Activated naive CD8-positive, alpha-beta T cell treated with anti-CD3 and anti-CD28 coated beads, Interleukin-2, amount 50 U/mL, for 16 hours (primary cell): ENCODE results near the gene OLFM2.

ENCODE experiments used
- DNase-seq: peaks from one replicate; pipeline ENCODE4 v3.0.0-alpha.2; 2020; ENCODE audit warnings: low read depth, low spot score

The OLFM2 gene

GRCh38 chr19:9910625-9911024 lies 25.7 kb downstream of the OLFM2 start:
- DNase-seq = no peak

DNA sequence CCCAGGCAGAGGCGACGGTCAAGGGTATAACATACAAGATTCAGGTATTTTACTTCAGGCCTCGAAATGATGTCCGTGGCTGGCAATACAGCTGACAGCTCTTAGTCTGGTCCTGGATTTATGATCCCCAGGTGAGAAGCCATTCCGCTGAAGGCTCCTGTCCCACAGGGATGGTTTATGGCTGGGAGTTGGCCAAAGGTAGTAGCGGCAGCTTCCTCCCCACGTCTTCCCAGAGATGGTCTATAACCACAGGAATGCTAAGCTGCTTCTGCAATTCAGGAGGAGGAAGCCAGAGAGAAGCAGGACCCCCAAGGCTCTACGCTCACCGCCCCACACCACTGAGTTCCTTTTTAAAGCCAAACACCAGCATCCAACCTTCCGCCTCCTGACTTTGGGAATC lies 27.1 kb downstream of the OLFM2 start:
- no peak for DNase-seq

GRCh38 chr19:9906475-9907087 lies 29.7 kb downstream of the OLFM2 start:
- no peak for DNase-seq

DNA sequence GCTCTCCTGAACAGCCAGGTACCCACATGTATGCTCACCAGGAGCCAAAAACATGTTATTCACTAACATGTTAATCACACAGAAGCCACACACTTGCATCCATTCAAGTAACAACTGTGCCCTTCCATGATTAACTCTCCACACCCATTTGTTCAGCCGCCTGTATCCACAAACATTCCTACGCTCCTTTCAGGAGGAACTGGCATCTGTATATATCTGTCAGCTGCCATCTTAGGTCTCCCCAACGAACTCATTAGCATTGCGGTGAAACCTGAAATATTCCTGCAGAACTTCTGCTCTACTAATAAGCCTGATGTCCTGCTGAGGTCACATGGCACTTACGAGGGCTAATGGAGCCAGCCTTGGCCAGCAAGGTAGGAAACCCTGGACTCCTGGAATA lies 33.0 kb downstream of the OLFM2 start:
- DNase-seq = no peak

DNA sequence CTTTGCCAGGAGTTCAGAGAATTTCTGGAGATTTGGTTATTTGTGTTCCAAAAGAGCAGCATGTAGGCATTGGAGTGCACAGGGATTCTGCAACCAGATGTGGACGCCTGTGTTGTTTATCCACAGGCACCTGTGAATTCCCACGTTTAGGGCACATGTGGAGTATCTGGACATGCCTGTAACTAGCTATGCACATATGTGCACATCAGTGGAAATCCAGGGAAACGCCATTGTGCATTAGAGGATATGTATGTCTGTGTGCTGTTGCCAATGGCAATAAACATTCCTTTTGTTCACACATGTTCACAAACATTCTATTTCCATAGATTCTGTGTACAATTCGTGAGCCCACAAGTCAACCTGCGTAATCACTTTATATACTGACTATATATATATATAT lies 34.7 kb downstream of the OLFM2 start:
- DNase-seq = no peak

GRCh38 chr19:9901020-9901419 lies 35.3 kb downstream of the OLFM2 start:
- DNase-seq = no peak

DNA sequence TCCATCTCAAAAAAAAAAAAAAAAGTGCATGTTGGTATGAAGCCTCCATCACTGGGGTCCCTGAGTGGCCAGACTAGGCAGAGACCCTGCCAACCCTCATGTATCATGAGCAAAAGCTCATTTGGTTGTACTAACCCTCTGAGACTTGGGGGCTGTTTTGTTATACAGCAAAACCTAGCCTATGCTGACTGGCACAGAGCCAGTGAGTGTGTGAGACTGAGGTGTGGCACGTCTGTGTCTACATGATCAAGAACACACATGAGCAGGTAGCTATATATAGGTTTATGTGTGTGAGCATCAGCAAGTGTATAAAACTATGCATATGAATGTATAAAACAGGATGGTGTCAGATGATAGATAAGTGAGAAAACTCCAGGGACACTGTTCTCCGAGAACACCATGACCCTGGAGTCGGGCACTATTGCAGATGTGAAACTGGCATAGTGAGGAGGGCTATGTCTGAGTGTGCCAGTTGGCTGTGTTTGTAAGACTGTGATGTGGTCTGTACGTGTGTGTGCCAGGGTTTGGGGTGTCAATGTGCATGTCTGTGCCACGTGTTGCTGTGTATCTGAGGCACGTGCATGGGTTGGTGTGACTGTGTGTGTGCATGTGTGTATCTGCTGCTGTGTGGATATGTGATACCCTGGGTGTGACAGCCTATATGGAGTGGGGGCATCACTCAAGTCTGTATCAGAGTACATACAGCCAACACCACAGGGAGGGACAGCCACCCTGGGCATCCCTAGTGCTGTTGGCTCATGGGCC lies 44.5 kb downstream of the OLFM2 start:
- no peak for DNase-seq

DNA sequence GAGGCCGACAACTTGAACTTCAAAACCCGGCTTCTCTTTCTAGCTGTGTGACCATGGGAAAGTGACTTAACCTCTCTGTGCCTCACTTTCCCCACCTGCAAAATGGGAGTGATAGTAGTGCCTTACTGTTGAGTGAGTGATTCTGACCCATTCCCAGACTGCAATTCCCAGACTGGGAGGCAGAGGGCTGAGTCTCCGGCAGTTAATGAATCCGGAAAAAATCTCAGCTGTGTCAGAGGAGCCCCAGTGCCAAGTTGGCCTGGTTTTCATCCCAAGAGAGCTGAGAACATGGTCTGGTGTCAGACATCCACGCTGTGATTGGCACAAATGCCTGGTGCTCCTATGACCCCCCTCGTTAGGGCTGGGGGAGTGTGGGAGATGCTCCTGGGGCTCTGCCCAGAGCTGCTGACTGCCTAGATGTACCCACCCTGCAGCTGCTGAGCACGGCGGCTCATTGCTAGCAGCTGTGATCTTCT lies 51.2 kb downstream of the OLFM2 start:
- DNase-seq = no peak

DNA sequence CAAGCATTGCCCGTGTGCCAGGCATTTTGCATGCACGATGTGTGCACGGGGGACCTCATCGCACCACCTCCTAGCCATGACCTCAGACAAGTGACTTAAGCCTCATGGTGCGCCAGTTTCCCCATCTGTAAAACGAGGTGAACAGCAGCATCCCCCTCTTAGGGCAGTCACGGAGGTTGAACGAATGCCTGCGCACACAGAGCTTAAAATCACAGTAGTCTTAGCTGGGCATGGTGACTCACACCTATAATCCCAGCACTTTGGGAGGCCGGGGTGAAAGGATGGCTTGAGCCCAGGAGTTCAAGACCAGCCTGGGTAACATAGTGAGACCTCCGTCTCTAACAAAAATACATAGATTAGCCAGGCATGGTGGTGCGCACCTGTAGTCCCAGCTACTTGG lies 52.6 kb downstream of the OLFM2 start:
- DNase-seq = no peak

GRCh38 chr19:9883231-9883758 lies 53.0 kb downstream of the OLFM2 start:
- no peak for DNase-seq

DNA sequence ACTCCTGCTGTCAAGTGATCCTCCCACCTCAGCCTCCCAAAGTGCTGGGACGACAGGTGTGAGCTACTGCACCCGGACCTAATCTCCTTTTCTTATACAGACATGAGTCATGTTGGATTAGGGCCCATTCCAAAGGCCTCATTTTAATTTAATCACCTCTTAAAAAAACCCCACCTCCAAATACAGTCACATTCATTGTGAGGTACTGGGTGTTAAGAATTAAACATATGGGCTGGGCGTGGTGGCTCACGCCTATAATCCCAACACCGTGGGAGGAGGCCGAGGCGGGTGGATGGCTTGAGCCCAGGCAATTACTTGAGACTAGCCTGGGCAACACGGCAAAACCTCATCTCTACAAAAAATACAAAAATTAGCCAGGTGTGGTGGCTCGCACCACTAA lies 54.6 kb downstream of the OLFM2 start:
- DNase-seq = no peak

DNA sequence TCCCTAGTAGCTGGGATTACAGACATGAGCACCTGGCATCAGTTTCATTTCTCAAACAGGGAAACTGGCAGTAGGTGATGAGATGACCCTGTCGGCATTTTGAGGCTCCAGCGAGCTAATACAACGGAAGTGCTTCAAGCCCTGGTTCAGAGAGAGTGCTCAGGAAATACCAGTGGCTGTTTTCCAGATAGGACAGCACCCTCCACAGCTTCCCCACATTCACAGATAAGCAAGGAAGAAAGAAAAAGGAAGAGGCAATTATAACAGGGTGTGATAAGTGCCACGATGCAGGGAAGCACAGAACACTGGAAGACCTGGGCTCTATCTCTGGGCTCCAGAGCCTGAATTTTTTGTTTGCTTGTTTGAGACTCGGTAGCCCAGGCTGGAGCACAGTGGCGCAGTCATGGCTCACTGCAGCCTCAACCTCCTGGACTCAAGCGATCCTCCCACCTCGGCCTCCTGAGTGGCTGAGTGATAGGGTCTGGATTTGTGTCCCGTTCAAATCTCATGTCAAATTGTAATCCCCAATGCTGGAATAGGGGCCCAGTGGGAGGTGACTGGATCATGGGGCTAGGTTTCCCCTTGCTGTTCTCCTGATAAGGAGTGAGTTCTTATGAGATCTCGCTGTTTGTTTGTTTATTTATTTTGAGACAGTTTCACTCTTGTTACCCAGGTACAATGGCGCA lies 57.7 kb downstream of the OLFM2 start:
- DNase-seq = no peak

DNA sequence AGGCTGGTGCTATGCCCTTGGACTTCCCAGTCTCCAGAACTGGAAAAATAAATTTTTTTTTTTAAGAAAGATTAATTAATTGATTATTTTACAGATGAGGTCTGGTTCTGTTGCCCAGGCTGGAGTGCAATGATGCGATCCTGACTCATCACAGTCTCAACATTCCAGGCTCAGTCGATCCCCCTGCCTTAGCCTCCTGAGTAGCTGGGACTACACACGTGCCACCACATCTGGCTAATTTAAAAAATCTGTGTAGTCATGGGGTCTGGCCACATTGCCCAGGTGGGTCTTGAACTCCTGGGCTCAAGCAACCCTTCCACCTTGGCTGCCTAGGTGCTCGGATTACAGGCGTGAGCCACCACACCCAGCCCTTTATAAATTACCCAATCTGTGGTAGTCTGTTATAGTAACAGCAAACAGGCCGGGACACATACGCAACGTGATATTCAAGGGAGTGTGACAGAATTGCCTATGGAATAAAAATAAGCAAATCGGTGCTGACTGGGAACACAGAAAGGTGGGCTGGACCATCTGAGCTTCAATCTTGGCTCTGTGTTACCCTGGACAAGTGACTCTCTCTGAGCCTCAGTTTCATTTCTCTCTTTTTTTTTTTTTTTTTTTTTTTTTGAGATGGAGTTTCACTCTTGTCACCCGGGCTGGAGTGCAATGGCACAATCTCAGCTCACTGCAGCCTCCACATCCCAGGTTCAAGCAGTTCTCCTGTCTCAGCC lies 58.4 kb downstream of the OLFM2 start:
- no peak for DNase-seq

DNA sequence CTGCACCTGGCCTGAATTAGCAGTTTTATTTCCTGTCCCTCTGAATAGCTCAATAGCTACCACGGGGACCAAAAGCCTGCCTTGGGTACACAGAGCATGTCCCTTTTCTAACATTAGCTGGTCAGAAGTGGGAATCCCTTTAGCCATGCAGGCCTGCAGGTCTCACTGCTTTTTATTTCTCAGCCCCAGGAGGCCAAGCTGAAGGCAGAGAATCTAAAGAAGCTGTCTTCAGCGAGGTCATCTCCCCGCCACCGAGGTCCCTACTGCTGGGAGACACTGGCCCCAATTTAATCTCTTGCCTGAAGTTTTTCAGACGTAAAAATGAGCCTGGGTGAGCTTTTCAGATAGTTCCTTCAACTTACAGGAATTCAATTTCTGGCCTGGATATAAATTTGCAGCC lies 60.5 kb downstream of the OLFM2 start:
- no peak for DNase-seq

DNA sequence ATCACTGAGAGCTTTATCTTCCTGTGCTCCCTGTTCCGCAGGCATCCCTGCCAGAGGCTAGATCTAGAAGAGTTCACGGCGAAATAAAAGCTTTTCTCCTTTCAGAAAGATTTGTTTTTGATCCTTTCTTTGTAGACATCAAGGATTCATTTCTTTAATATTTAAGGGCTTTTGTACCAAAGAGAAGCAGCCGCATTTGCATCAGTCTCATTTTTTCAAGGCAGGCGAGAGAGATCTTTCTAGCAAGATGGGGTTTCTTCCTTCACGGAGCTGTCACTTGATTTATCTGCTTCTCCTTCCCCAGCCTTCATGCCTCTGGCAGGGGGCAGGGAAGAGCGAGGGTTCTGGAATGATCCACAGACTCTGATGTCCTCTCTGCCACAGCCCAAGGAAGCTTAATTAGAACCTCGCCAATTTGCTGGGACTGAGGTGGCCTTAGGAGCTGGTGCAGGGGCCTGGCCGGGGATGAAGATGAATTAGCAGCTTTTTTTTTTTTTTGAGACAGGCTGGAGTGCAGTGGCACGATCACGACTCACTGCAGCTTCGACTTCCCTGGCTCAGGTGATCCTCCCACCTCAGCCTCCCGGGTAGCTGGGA lies 61.2 kb downstream of the OLFM2 start:
- no peak for DNase-seq

DNA sequence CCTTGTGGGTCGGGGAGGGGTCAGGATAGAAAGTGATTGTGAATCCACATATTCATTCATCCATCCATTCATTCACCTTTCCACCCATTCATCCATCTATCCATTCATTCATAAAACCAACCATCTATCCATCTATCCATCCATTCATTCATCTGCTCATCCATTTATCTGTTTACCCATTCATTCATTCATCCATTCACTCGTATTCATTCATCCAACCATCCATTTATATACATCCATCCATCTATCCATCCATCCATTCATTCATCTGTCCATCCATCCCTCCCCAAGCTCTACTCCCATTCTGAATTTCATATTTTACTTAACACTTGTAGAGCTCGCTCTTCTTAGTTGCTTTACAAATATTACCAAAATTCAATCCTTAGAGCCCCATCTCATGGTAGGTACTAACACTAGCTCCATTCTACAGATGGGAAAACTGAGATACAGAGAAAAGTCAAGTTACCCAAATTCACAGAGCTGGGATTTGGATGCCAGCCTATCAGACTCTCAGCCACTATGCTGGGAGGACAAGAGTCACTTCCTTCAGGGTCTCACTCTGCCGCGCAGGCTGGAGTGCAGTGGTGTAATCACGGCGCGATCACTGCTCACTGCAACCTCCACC lies 63.6 kb downstream of the OLFM2 start:
- DNase-seq = no peak

GRCh38 chr19:9871626-9872338 lies 64.5 kb downstream of the OLFM2 start:
- DNase-seq = no peak

DNA sequence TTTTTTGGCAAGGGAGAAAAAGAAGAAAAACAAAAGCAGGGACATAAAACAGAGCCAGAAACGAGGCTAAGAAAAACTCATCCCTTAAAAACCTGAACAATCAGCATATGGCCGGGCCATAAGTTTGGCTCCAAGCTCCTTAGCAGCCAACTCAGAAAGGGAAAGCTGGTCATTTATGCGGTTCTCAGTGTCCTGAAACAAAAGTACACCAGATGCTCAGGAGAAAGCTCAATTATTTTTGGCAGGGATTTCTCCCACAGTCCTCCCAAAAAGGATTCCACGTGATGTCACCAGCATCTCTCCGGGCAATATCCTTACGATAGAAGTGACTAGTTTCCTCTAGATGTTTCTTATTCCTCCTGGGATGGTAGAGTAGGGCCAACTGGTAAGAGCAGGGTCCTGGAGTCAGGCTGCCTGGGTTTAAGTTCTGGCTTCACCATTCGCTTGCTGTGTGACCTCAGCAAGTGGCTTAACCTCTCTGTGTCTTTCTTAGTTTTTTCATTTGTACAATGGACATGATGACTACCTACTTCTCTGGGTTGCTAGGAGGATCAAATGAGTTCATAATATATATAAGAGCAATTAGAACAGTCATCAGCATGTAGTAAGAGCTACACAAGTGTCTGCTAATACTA lies 67.2 kb downstream of the OLFM2 start:
- no peak for DNase-seq

GRCh38 chr19:9865732-9866501 lies 70.4 kb downstream of the OLFM2 start:
- no peak for DNase-seq
